GM21515 (cell line): ENCODE results near the gene C2CD4D.

Source experiments
- ATAC-seq: cut with Tn5 transposase; IDR thresholded peaks from one replicate; pipeline ENCODE4 v1.9.1; 2021; ENCODE audit not compliant: unreplicated experiment

The C2CD4D gene

GRCh38 chr1:151815716-151816327 is 23.8 kb downstream of the C2CD4D start:
- no peak for ATAC-seq

DNA sequence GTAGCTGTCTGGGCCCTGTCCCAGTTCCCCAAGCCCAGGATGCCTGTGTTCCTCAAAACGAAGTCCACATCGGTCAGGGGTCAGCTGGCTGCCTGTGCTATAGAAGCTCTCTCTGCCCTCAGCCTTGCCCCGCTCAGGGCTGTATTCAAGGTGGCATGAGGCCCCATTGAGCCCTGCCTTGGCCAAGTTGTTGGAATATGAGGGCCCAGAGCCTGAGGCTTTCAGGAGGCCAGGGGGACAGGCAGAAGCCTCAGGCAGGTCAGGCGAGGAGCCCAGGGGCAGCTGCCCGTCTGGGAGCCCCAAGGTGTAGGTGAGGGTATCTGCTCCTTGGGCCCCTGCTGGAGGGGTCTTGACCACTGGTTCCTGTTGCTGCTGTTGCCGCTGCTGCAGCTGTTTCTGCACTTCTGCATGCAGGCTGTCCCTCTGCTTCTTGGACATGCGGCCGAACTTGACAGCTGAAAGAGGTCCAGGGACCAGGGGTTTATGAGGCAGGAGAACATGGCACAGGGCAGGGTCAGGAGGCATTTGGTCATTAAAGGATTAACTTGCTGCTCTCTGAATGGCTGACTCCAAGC is 24.6 kb downstream of the C2CD4D start:
- ATAC-seq: no peak

DNA sequence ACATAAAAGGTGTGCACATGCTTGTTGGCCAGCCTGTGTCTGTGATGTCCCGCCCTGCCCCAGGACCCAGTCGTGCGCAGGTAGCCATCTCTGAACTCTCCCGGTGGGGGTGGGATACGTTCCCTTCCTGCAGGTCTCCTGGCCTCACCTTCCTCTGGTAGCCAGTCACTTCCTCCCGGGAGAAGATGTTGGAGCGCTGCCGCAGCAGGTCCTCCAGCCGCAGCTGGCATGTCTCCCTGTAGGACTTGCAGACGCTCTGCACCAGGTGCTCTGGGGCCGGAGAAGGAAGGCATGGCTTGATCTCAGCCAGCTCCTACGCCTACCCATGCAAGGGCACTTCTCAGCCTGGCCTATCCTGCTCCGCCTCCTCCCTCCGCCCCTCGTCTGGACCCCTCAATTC is 25.2 kb downstream of the C2CD4D start:
- no peak for ATAC-seq

GRCh38 chr1:151813271-151813977 is 26.2 kb downstream of the C2CD4D start:
- ATAC-seq: no peak

GRCh38 chr1:151811181-151811580 is 28.4 kb downstream of the C2CD4D start:
- no peak for ATAC-seq

GRCh38 chr1:151809985-151810556 is 29.5 kb downstream of the C2CD4D start:
- ATAC-seq: no peak

GRCh38 chr1:151809290-151809984 is 30.2 kb downstream of the C2CD4D start:
- ATAC-seq: no peak

- ATAC-seq: no peak
Measured at GRCh38 chr1:151807766-151808165, 31.9 kb downstream of the C2CD4D start.

DNA sequence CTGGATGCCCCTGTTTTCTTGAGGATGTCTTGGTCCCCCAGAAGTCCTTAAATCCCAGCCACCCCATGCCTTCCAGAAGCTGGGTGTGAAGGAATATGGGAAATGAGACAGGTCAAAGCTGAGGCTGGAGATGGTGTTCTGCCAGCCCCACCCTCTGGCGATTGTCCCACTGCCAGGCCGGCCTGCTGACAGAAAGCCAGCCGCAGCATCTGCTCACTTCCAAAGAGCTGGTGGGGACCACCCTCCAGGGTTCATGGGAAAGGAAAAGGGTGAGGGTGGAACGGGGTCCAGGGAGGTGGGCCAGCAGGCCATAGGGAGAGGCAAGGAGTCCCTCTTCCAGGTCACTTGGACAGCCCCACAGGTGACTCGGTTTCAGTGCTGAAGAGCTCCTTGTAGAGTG is 32.5 kb downstream of the C2CD4D start:
- ATAC-seq: no peak

GRCh38 chr1:151806170-151806569 is 33.5 kb downstream of the C2CD4D start:
- ATAC-seq: no peak

GRCh38 chr1:151805066-151805820 is 34.4 kb downstream of the C2CD4D start, which contains the start of gene LINGO4:
LINGO4 (minus strand) TSS chr1:151805419; CDS start chr1:151802704, 2,715 bp downstream.
- ATAC-seq: no peak

GRCh38 chr1:151803915-151804314 is 35.7 kb downstream of the C2CD4D start:
- ATAC-seq: no peak

- no peak for ATAC-seq
Measured at GRCh38 chr1:151803164-151803563, 36.5 kb downstream of the C2CD4D start.

- ATAC-seq: no peak
Measured at GRCh38 chr1:151802372-151802771, 37.2 kb downstream of the C2CD4D start.

DNA sequence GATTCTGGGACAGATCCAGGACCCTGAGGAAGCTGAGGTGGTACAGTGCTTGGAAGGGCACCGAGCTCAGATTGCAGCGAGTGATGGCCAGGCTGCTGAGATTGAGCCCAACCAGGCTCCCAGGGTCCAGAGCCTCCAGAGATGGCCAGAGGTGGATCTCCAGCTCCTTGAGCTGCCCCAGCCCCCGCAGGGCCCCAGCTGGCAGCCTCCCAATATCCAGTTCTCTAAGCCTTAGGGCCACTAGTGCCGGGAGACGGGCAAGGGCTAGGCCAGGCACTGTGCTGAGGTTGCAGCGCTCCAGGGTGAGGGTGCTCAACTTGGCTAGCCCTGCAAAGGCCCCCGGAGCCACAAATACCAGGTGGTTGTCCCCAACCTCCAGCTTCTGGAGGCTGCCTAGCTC is 37.8 kb downstream of the C2CD4D start:
- ATAC-seq: no peak

- no peak for ATAC-seq
Measured at GRCh38 chr1:151801310-151801820, 38.3 kb downstream of the C2CD4D start.

GRCh38 chr1:151800830-151801229 is 38.8 kb downstream of the C2CD4D start:
- ATAC-seq: no peak

GRCh38 chr1:151799179-151800022 is 40.2 kb downstream of the C2CD4D start:
- no peak for ATAC-seq

- no peak for ATAC-seq
Measured at GRCh38 chr1:151798571-151798970, 41.0 kb downstream of the C2CD4D start.
